Cardiac fibroblast (primary cell): Measurements from ENCODE around the gene HSPA12A.
A peak's percentile ranks its signal among the peaks of the same experiment; 100 is the strongest.

Experiments
- DNase-seq, 2 donors: peaks; one replicate each; pipeline versions ENCODE4 v3.0.0 to v3.0.0-alpha.2; 2010; ENCODE audit warnings: low read depth in 2 of 2
- H3K4me3 ChIP-seq, 2 donors: replicated peaks in 1 of 2; 1 replicate in 1 of 2; 2 replicates in 1 of 2; pipeline ENCODE4 v1.5.1; 2011; ENCODE audit warnings: low read depth in 2 of 2, low read length in 2 of 2, mild to moderate bottlenecking in 2 of 2, moderate library complexity in 1 of 2
- CTCF ChIP-seq: IDR thresholded peaks from one replicate; pipeline ENCODE4 v1.5.1; 2011; ENCODE audit warnings: low read depth, mild to moderate bottlenecking, low read length, inconsistent platforms

Gene HSPA12A

DNA sequence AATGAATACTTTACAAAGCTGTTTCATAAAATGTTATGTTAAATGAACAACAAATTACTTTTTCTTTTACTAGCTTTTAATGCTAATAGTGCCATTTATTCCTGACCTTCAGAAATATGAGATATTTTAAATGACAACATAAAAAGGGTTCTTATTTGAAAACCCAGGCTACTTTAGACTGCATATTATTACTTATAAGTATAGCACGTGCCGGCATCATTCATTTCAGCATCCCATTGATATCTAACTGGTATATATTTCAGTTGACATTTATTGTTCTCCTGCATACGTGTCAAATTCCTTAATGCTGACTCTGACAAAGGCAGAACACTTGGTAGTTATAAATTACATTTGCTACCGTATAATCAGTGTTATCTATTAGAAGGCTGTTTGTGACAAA lies 86.3 kb downstream of the HSPA12A start:
- TF ChIP-seq CTCF: no peak
- DNase-seq: no peak
- H3K4me3 ChIP-seq: no peak overlapping the region

DNA sequence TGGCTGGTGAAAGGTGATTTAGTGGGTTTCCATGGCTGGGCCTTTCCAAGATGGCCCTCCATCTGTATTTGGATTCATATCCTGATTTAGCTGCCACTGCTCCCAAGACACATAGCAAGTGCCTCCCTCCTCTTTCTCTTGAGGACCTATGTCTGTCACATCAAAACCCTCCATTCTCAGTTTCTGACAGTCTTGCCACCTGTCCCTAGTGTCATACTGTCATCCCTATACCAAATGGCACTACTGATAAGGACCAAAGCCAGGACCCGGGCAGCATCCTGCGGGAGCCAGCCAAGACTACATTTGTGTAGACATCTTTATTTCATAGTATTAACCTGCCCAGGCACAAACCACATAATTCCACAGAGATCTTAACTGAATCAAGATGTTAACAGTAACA lies 86.8 kb downstream of the HSPA12A start:
- TF ChIP-seq CTCF: no peak
- H3K4me3 ChIP-seq: no peak overlapping the region
- no peak for DNase-seq

DNA sequence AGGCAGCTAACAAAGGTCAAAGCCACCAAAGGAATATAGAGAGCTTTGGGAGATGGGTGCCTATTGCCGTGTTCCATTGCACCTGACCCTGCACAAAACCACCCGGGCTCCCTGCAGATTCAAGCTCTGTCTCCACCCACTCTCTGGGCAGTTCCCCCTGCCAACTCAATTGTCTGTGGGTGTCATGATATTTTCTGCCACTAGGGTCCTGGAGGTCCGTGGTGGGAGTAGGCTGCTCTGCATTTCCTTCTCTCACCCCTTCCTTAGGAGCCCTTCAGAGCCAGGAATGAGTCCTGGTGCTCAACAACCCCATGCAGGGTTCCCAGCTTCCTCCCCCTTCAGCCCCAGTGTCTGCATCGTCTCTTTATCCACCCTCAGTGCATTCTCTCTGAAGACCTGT lies 87.5 kb downstream of the HSPA12A start:
- TF ChIP-seq CTCF: peak; percentile 24
- no peak overlapping the region for H3K4me3 ChIP-seq
- DNase-seq: no peak

GRCh38 chr10:116653885-116654284 lies 88.5 kb downstream of the HSPA12A start:
- peak in 1 of 2 donors; percentile 6 for DNase-seq
- H3K4me3 ChIP-seq: no peak overlapping the region
- no peak for TF ChIP-seq CTCF

- TF ChIP-seq CTCF: no peak
- DNase-seq: no peak
- no peak overlapping the region for H3K4me3 ChIP-seq
Observed at GRCh38 chr10:116648903-116649302, 93.5 kb downstream of the HSPA12A start.

DNA sequence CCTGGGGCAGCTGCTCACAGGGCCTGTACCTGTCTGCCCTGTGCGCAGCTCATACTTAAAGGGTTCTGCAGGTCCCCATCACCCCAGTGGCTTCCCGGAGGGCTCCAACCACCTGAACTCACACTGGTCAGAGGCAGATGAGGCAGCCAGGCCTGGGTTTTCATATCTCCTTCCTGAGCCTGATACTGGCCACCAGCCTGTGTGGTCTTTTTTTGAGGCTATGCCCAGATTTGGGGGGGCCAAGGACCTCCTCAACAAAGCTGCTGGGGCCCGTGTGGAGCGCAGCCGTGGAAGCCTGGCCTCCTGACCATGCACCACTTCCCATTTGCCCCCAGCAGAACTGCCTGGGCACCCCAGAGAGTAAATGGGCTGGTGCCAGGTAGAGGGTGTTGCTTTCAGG lies 95.9 kb downstream of the HSPA12A start:
- TF ChIP-seq CTCF: no peak
- no peak overlapping the region for H3K4me3 ChIP-seq
- no peak for DNase-seq

GRCh38 chr10:116637830-116638229 lies 104.5 kb downstream of the HSPA12A start:
- no peak for DNase-seq
- no peak overlapping the region for H3K4me3 ChIP-seq
- no peak for TF ChIP-seq CTCF
